ENCODE measurements around the gene PSME2. TPM values are rescaled to one million over a fixed set of nuclear protein-coding genes. Genes with fewer than 3 reads are reported as not detected.
A peak's percentile ranks its signal among the peaks of the same experiment; 100 is the strongest.

PSME2 gene
- total RNA-seq, 2 experiments from 2014 or later, result 188 to 290 TPM

GRCh38 chr14:24110523-24110922 is 35.9 kb downstream of the PSME2 start:
- H3K27ac ChIP-seq (ENCODE audit: low read depth, low read length, poor library complexity, severe bottlenecking), result no peak overlapping the region
- no peaks in the 10 kb centered on the region for H3K9me3 ChIP-seq (ENCODE audit: low read length)
- ChIA-PET POLR2A (interaction anchor here (0.6 to 7.0 kb wide), 9 partner anchors 8 to 216 kb away, joined by 3 to 80 read pairs (median 4); partner anchors contain the start of genes EMC9, IRF9, PCK2 and PSME1), CTCF (ENCODE audit: unreplicated experiment) (interaction anchor here (0.5 to 1.3 kb wide), 2 partner anchors 17 to 20 kb away, joined by 3 to 8 read pairs; partner anchors contain the start of gene PCK2)
- no peak for DNase-seq (ENCODE audit: low spot score)
- no TSS peak for BruUV-seq (replicated peaks)
- no peak overlapping the region for H3K4me2 ChIP-seq (ENCODE audit: low read length)
- intact Hi-C loops (cut with micrococcal nuclease; ENCODE audit: unreplicated experiment), result no loop called here
- peaks cover 18% of the 10 kb centered on the region for H3K4me1 ChIP-seq (ENCODE audit: insufficient read depth, low read length, poor library complexity, severe bottlenecking)
- H3K9me2 ChIP-seq (ENCODE audit: insufficient read depth, low read length), result no peaks in the 10 kb centered on the region
- no peak overlapping the region for H2AFZ ChIP-seq (ENCODE audit: low read length)
- peaks cover 3% of the 10 kb centered on the region; the same call in 1 of the 2 replicates for H3K79me2 ChIP-seq (ENCODE audit: insufficient read depth, low read depth, low read length)
- no peak overlapping the region for H3K4me3 ChIP-seq (ENCODE audit: low read depth, low read length, poor library complexity, severe bottlenecking)
- no peaks in the 10 kb centered on the region for H4K20me1 ChIP-seq (ENCODE audit: insufficient read depth, low read length)
- H3K36me3 ChIP-seq (ENCODE audit: insufficient read depth, low read length), result no peaks in the 10 kb centered on the region
- TF ChIP-seq CTCF (conservative IDR thresholded peaks at IDR 0.05; ENCODE audit: low read length), result no peak
- no peak for TF ChIP-seq EZH2phosphoT487 (IDR thresholded peaks at IDR 0.05; ENCODE audit: borderline replicate concordance, low read depth, low read length)

GRCh38 chr14:24110060-24110459 is 36.4 kb downstream of the PSME2 start:
- Histone ChIP-seq H3K79me2 (ENCODE audit: insufficient read depth, low read depth, low read length) (no peaks in the 10 kb centered on the region; the same call in 1 of the 2 replicates), H3K4me3 (ENCODE audit: low read depth, low read length, poor library complexity, severe bottlenecking) (no peak overlapping the region), H3K9me3 (ENCODE audit: low read length) (no peaks in the 10 kb centered on the region), H2AFZ (ENCODE audit: low read length) (peak overlapping the region; percentile 22; the same call in 1 of the 2 replicates), H3K36me3 (ENCODE audit: insufficient read depth, low read length) (no peaks in the 10 kb centered on the region), H3K4me2 (ENCODE audit: low read length) (no peak overlapping the region), H3K27ac (ENCODE audit: low read depth, low read length, poor library complexity, severe bottlenecking) (no peak overlapping the region), H3K9me2 (ENCODE audit: insufficient read depth, low read length) (no peaks in the 10 kb centered on the region), H3K4me1 (ENCODE audit: insufficient read depth, low read length, poor library complexity, severe bottlenecking) (peaks cover 16% of the 10 kb centered on the region), H4K20me1 (ENCODE audit: insufficient read depth, low read length) (no peaks in the 10 kb centered on the region)
- ChIA-PET CTCF (ENCODE audit: unreplicated experiment) (interaction anchor here (0.5 to 1.3 kb wide), 2 partner anchors 17 to 19 kb away, joined by 3 to 8 read pairs; partner anchors contain the start of gene PCK2), POLR2A (interaction anchor here (0.6 to 7.0 kb wide), 9 partner anchors 16 to 783 kb away, joined by 3 to 80 read pairs (median 4); partner anchors contain the start of genes EMC9, IRF9, PCK2 and PSME1)
- no peak for TF ChIP-seq EZH2phosphoT487 (IDR thresholded peaks at IDR 0.05; ENCODE audit: borderline replicate concordance, low read depth, low read length)
- no peak for TF ChIP-seq CTCF (conservative IDR thresholded peaks at IDR 0.05; ENCODE audit: low read length)
- intact Hi-C loops (cut with micrococcal nuclease; ENCODE audit: unreplicated experiment), result no loop called here
- no peak for DNase-seq (ENCODE audit: low spot score)
- BruUV-seq (replicated peaks), result no TSS peak

GRCh38 chr14:24108336-24108874 is 38.0 kb downstream of the PSME2 start:
- ChIA-PET CTCF (ENCODE audit: unreplicated experiment) (interaction anchor here (0.6 to 2.1 kb wide), 8 partner anchors 10 to 94 kb away, joined by 3 to 8 read pairs (median 4); partner anchors contain the start of genes IRF9, PCK2 and TM9SF1), POLR2A (interaction anchor here (0.6 to 7.0 kb wide), 12 partner anchors 15 to 549 kb away, joined by 3 to 80 read pairs (median 3); partner anchors contain the start of genes DHRS4L2, EMC9, PCK2 and RNF31)
- Histone ChIP-seq H4K20me1 (ENCODE audit: insufficient read depth, low read length) (no peaks in the 10 kb centered on the region), H3K4me1 (ENCODE audit: insufficient read depth, low read length, poor library complexity, severe bottlenecking) (peaks cover 15% of the 10 kb centered on the region), H3K79me2 (ENCODE audit: insufficient read depth, low read depth, low read length) (no peaks in the 10 kb centered on the region; the same call in 1 of the 2 replicates), H3K36me3 (ENCODE audit: insufficient read depth, low read length) (peaks cover 6% of the 10 kb centered on the region), H3K9me2 (ENCODE audit: insufficient read depth, low read length) (no peaks in the 10 kb centered on the region), H3K4me2 (ENCODE audit: low read length) (peak overlapping the region; percentile 52), H2AFZ (ENCODE audit: low read length) (peak overlapping the region; percentile 83), H3K27ac (ENCODE audit: low read depth, low read length, poor library complexity, severe bottlenecking) (peak overlapping the region; percentile 55), H3K4me3 (ENCODE audit: low read depth, low read length, poor library complexity, severe bottlenecking) (no peak overlapping the region), H3K9me3 (ENCODE audit: low read length) (no peaks in the 10 kb centered on the region)
- TF ChIP-seq EZH2phosphoT487 (IDR thresholded peaks at IDR 0.05; ENCODE audit: borderline replicate concordance, low read depth, low read length) (no peak), CTCF (conservative IDR thresholded peaks at IDR 0.05; ENCODE audit: low read length) (no peak)
- BruUV-seq (replicated peaks), result no TSS peak
- DNase-seq (ENCODE audit: low spot score), result no peak
- intact Hi-C loops (cut with micrococcal nuclease; ENCODE audit: unreplicated experiment), result loop anchor here (1.0 to 2.0 kb wide), 3 partner anchors 14 to 94 kb away; partner anchors contain the start of gene PCK2
